B cell (primary cell): Measurements from ENCODE around the gene CDK5RAP1.

Experiments used
- CTCF ChIP-seq: fragments of 200-600 bp; IDR thresholded peaks from one replicate; pipeline ENCODE4 v1.8.0; 2022; ENCODE audit warnings: antibody characterized with exemption, mild to moderate bottlenecking
- EZH2 ChIP-seq: IDR thresholded peaks from 2 replicates; pipeline ENCODE4 v1.6.1; 2012; ENCODE audit warnings: borderline replicate concordance, low read depth, mild to moderate bottlenecking, moderate library complexity, low read length; ENCODE audit not compliant: insufficient read depth, poor library complexity, severe bottlenecking

GRCh38 chr20:33312583-33312982 is 88.7 kb downstream of the CDK5RAP1 start:
- TF ChIP-seq CTCF (no peak), EZH2 (no peak)
